ENCODE measurements around the gene TDRD5. TPM values are rescaled to one million over a fixed set of nuclear protein-coding genes. Genes with fewer than 3 reads are reported as not detected.

TDRD5 gene
- total and polyA plus RNA-seq, 8 donors: 0.20 to 2.0 (median 0.44) TPM; not detected in 4

- no peak overlapping the region for H3K27ac ChIP-seq
- peaks cover 0 to 11% (median 2%) of the 10 kb centered on the region in 4 donors for H3K4me1 ChIP-seq
- H3K27me3 ChIP-seq: no peaks in the 10 kb centered on the region
- 48 to 83% (median 60%) methylated on average over 2 to 3 of the region's 3 CpGs for WGBS, 5 donors
- intact Hi-C loops (cut with DNase I; ENCODE audit: low total_unique reads): no loop called here
- TF ChIP-seq POLR2A (IDR thresholded peaks at IDR 0.05): no peak
- H3K9me3 ChIP-seq: no peaks in the 10 kb centered on the region
- H3K4me3 ChIP-seq: no peak overlapping the region
- no peak for DNase-seq
- no peaks in the 10 kb centered on the region for H3K36me3 ChIP-seq
Measured at GRCh38 chr1:179548666-179549367, 42.8 kb upstream of the TDRD5 start.

DNA sequence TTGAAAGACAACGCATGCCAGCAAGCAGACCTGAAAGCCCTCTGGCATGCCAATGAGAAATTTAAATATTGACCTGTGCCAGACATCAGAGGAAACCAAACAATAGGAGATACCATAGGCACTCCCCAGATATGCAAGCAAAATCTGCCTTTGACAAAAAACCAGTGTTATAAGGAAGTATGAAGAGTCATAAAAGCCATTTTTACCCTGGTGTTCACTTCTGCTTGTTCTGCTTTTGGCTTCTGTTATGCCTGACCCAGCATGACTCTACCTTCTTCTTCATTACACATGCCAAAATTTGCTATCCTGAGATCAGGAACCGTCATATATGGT is 42.3 kb upstream of the TDRD5 start:
- TF ChIP-seq CTCF (IDR thresholded peaks at IDR 0.05) (no peak), POLR2AphosphoS5 (IDR thresholded peaks at IDR 0.05) (no peak), EP300 (IDR thresholded peaks at IDR 0.05) (no peak), POLR2A (IDR thresholded peaks at IDR 0.05) (no peak)
- Histone ChIP-seq H3K36me3 (no peaks in the 10 kb centered on the region), H3K4me3 (no peak overlapping the region), H3K9me3 (no peaks in the 10 kb centered on the region), H3K27ac (no peak overlapping the region), H3K27me3 (no peaks in the 10 kb centered on the region), H3K4me1 (peaks cover 0 to 11% (median 2%) of the 10 kb centered on the region in 4 donors)
- WGBS, 5 donors: 31 to 59% (median 48%) methylated on average over 2 of the region's 2 CpGs
- no peak for DNase-seq
- intact Hi-C loops (cut with DNase I; ENCODE audit: low total_unique reads): no loop called here

- Histone ChIP-seq H3K9me3 (no peaks in the 10 kb centered on the region), H3K4me3 (no peak overlapping the region), H3K27me3 (no peaks in the 10 kb centered on the region), H3K36me3 (no peaks in the 10 kb centered on the region), H3K27ac (no peak overlapping the region), H3K4me1 (peaks cover 0 to 11% (median 2%) of the 10 kb centered on the region in 4 donors)
- no peak for TF ChIP-seq POLR2A (IDR thresholded peaks at IDR 0.05)
- no peak for TF ChIP-seq CTCF (IDR thresholded peaks at IDR 0.05)
- no peak for TF ChIP-seq EP300 (IDR thresholded peaks at IDR 0.05)
- TF ChIP-seq POLR2AphosphoS5 (IDR thresholded peaks at IDR 0.05): no peak
- WGBS, 5 donors: 61 to 67% (median 62%) methylated on average over 9 of the region's 9 CpGs
- DNase-seq: no peak
- intact Hi-C loops (cut with DNase I; ENCODE audit: low total_unique reads): no loop called here
Measured at GRCh38 chr1:179550746-179551682, 40.6 kb upstream of the TDRD5 start.

- no peaks in the 10 kb centered on the region for H3K9me3 ChIP-seq
- peaks cover 0 to 8% (median 0%) of the 10 kb centered on the region in 4 donors for H3K4me1 ChIP-seq
- intact Hi-C loops (cut with DNase I; ENCODE audit: low total_unique reads): no loop called here
Measured at GRCh38 chr1:179554427-179554826, 37.2 kb upstream of the TDRD5 start.

More at GRCh38 chr1:179554427-179554826, 37.2 kb upstream of the TDRD5 start:
- DNase-seq: no peak
- H3K27ac ChIP-seq: no peak overlapping the region
- TF ChIP-seq POLR2A (IDR thresholded peaks at IDR 0.05) (no peak), EP300 (IDR thresholded peaks at IDR 0.05) (no peak), POLR2AphosphoS5 (IDR thresholded peaks at IDR 0.05) (no peak), CTCF (IDR thresholded peaks at IDR 0.05) (no peak)
- no peaks in the 10 kb centered on the region for H3K36me3 ChIP-seq
- H3K27me3 ChIP-seq: no peaks in the 10 kb centered on the region
- H3K4me3 ChIP-seq: no peak overlapping the region
